HepG2 (cell line): ENCODE measurements around the gene PATL2. TPM values are rescaled to one million over a fixed set of nuclear protein-coding genes. Genes with fewer than 3 reads are reported as not detected.

Experiments used
- ATAC-seq: fragments of 200-7000 bp; cut with Tn5 transposase; 3 replicates; pipeline ENCODE4 v1.9.1; 2020; ENCODE audit warnings: mild to moderate bottlenecking, moderate library complexity
- BruUV-seq: library from RNA; stranded (reverse); fragments of 400-500 nt; replicated peaks from 2 replicates; lab custom pipeline; 2021; lab: Mats Ljungman, UMichigan
- CTCF ChIA-PET: fragments of 300-600 bp; formaldehyde crosslinking; extraction: SDS; loops from one replicate; lab custom pipeline; 2021; ENCODE audit warnings: low total read pairs, inconsistent platforms, low intra/inter-chr PET ratio; lab: Yijun Ruan, JAX
- POLR2A ChIA-PET: fragments of 350-600 bp; sonication (Branson Sonifier 250); formaldehyde crosslinking; loops from one replicate; lab custom pipeline; 2020; ENCODE audit warnings: antibody characterized with exemption, inconsistent platforms; lab: Yijun Ruan, JAX
- DNase-seq: peaks from one replicate; pipeline ENCODE4 v3.0.0-alpha.2; 2015; ENCODE audit warnings: low spot score
- FAIRE-seq: peaks from 3 replicates; lab custom pipeline; 2011; peaks lifted over from hg19 to GRCh38; lab: Jason Lieb, UNC
- H2AFZ ChIP-seq: one replicate; pipeline ENCODE4 v1.6.1; 2011; ENCODE audit warnings: low read length, inconsistent platforms
- H3K27ac ChIP-seq: fragments of 300-600 bp; 3 replicates; pipeline ENCODE4 v1.8.0; 2011; ENCODE audit warnings: mixed run types, mild to moderate bottlenecking, mixed read lengths, low read length, inconsistent platforms; ENCODE audit not compliant: insufficient read depth; ENCODE audit errors: extremely low read length
- H3K27me3 ChIP-seq, 2 experiments: fragments of 200-600 bp in 1 of 2; 2 replicates in 1 of 2; 3 replicates in 1 of 2; pipeline versions ENCODE4 v1.6.0 to v1.8.0; 2011; ENCODE audit warnings: low read length in 2 of 2, mild to moderate bottlenecking in 2 of 2, moderate library complexity in 2 of 2, inconsistent platforms in 1 of 2; ENCODE audit not compliant: insufficient read depth in 2 of 2, control insufficient read depth in 1 of 2
- H3K36me3 ChIP-seq, 2 experiments: fragments of 200-600 bp in 1 of 2; replicated peaks in 1 of 2; 2 replicates in 1 of 2; 3 replicates in 1 of 2; pipeline versions ENCODE4 v1.5.1 to v1.8.0; 2011; ENCODE audit warnings: low read length in 2 of 2, inconsistent platforms in 1 of 2; ENCODE audit not compliant: insufficient read depth in 2 of 2, control insufficient read depth in 1 of 2
- H3K4me1 ChIP-seq: 2 replicates; pipeline ENCODE4 v1.5.1; 2012; ENCODE audit warnings: low read length, inconsistent platforms; ENCODE audit not compliant: insufficient read depth
- H3K4me2 ChIP-seq: 2 replicates; pipeline ENCODE4 v1.6.0; 2011; ENCODE audit warnings: low read depth, low read length, inconsistent platforms
- H3K4me3 ChIP-seq, 3 experiments: fragments of 200-600 bp in 1 of 3; sonication (generic), shearing (Covaris generic) in 1 of 3; replicated peaks in 1 of 3; 2 replicates each; pipeline ENCODE4 v1.5.1; 2011 to 2016; ENCODE audit warnings: low read length in 3 of 3, inconsistent platforms in 2 of 3, low read depth in 2 of 3, mild to moderate bottlenecking in 2 of 3, control low read depth in 1 of 3, mixed read lengths in 1 of 3; ENCODE audit not compliant: insufficient read depth in 1 of 3
- H3K79me2 ChIP-seq: one replicate; pipeline ENCODE4 v1.6.1; 2011; ENCODE audit warnings: low read length, inconsistent platforms; ENCODE audit not compliant: insufficient read depth
- H3K9ac ChIP-seq: 2 replicates; pipeline ENCODE4 v1.6.0; 2011; ENCODE audit warnings: mild to moderate bottlenecking, low read depth, low read length, inconsistent platforms; ENCODE audit not compliant: insufficient read depth
- H3K9me3 ChIP-seq: 2 replicates; pipeline ENCODE4 v1.5.1; 2012; ENCODE audit warnings: mild to moderate bottlenecking, low read length
- H4K20me1 ChIP-seq: 2 replicates; pipeline ENCODE4 v1.6.0; 2011; ENCODE audit warnings: inconsistent platforms, mild to moderate bottlenecking, low read length, moderate library complexity; ENCODE audit not compliant: insufficient read depth
- ARNTL ChIP-seq: sonication (generic); formaldehyde crosslinking; IDR thresholded peaks from 2 replicates; pipeline ENCODE4 v1.4.0; 2020; ENCODE audit warnings: mild to moderate bottlenecking, missing genetic modification reagents
- HIVEP1 ChIP-seq: sonication (generic); formaldehyde crosslinking; IDR thresholded peaks from 2 replicates; pipeline ENCODE4 v1.4.0; 2020; ENCODE audit warnings: mild to moderate bottlenecking, missing genetic modification reagents
- HNRNPL ChIP-seq: fragments of 200-400 bp; formaldehyde crosslinking; IDR thresholded peaks from 2 replicates; pipeline ENCODE4 v1.6.1; 2017; ENCODE audit warnings: mild to moderate bottlenecking, low read depth, low read length
- KLF15 ChIP-seq: sonication (generic); formaldehyde crosslinking; IDR thresholded peaks from 2 replicates; pipeline ENCODE4 v1.8.1; 2023; ENCODE audit warnings: borderline replicate concordance, mild to moderate bottlenecking, inconsistent platforms, missing genetic modification reagents, mixed read lengths
- NR1H2 ChIP-seq: sonication (generic); formaldehyde crosslinking; IDR thresholded peaks from 2 replicates; pipeline ENCODE4 v1.8.1; 2022; ENCODE audit warnings: low read depth, missing genetic modification reagents, borderline replicate concordance
- REL ChIP-seq: sonication (generic); formaldehyde crosslinking; conservative IDR thresholded peaks from 2 replicates; pipeline ENCODE4 v1.8.0; 2022; ENCODE audit warnings: mild to moderate bottlenecking, missing genetic modification reagents, moderate library complexity
- SNAI1 ChIP-seq: sonication (generic); formaldehyde crosslinking; IDR thresholded peaks from 2 replicates; pipeline ENCODE4 v1.5.0; 2020; ENCODE audit warnings: mild to moderate bottlenecking, missing genetic modification reagents, borderline replicate concordance
- SNRNP70 ChIP-seq: fragments of 200-400 bp; formaldehyde crosslinking; IDR thresholded peaks from 2 replicates; pipeline ENCODE4 v1.6.1; 2017; ENCODE audit warnings: mild to moderate bottlenecking, low read depth, low read length, moderate library complexity
- XBP1 ChIP-seq: sonication (generic); formaldehyde crosslinking; IDR thresholded peaks from 2 replicates; pipeline ENCODE4 v1.5.0; 2020; ENCODE audit warnings: missing genetic modification reagents
- ZNF367 ChIP-seq: sonication (generic); formaldehyde crosslinking; IDR thresholded peaks from 2 replicates; pipeline ENCODE4 v1.4.0; 2020; ENCODE audit warnings: missing genetic modification reagents, borderline replicate concordance
- ZNF557 ChIP-seq: sonication (generic); formaldehyde crosslinking; IDR thresholded peaks from 2 replicates; pipeline ENCODE4 v1.4.0; 2020; ENCODE audit warnings: missing genetic modification reagents
- WGBS: methylation state at CpG from one replicate; pipeline ENCODE4 v1.1.6; 2017; ENCODE audit warnings: low lambda C conversion rate; 5-methylcytosine and 5-hydroxymethylcytosine counted together
- in situ Hi-C: cut with HindIII; loops from 2 replicates; pipeline ENCODE4 v1.10.0; 2017; ENCODE audit warnings: low pct_unique_long_range_greater_than_20kb; ENCODE audit not compliant: extremely low pct_ligation_motif_present
- intact Hi-C: fragments of 100-400 bp; cut with micrococcal nuclease; formaldehyde crosslinking; loops from one replicate; pipeline ENCODE4 v1.10.0; 2022; ENCODE audit not compliant: unreplicated experiment
- polyA plus RNA-seq, 8 experiments: library from polyadenylated mRNA; depleted of rRNA in 3 of 8; stranded (reverse) in 7 of 8; unstranded in 1 of 8; fragments of >200 nt; fragmentation: Illumina TruSeq in 4 of 8; extraction: Trizol in 4 of 8; gene quantifications; 2 replicates each; pipeline versions ENCODE4 v1.2.1 to v1.2.3, GENCODE V29; 2011 to 2016; ENCODE audit warnings: low read depth in 4 of 8, missing spikeins in 1 of 8, mixed read lengths in 1 of 8; ENCODE audit not compliant: insufficient read depth in 1 of 8
- total RNA-seq, 5 experiments: library from RNA; depleted of rRNA; stranded (reverse); fragments of >200 nt; fragmentation: Illumina TruSeq; extraction: Trizol; gene quantifications; 2 replicates each; pipeline ENCODE4 v1.2.3, GENCODE V29; 2016; ENCODE audit warnings: low read depth in 1 of 5
- TF ChIP-seq, protein P1 (sequence below): sonication (generic); formaldehyde crosslinking; IDR thresholded peaks from 2 replicates; pipeline ENCODE4 v1.4.0; 2020; ENCODE audit warnings: missing genetic modification reagents
- TF ChIP-seq, protein P2 (sequence below): IDR thresholded peaks from 2 replicates; pipeline ENCODE4 v1.6.1; 2016; ENCODE audit warnings: control low read depth

PATL2 gene
- total and polyA plus RNA-seq, 2 of the 13 experiments (the other 11 are each of a cell fraction or from before 2014, with no cell fraction given): 0.15 to 0.53 TPM

DNA sequence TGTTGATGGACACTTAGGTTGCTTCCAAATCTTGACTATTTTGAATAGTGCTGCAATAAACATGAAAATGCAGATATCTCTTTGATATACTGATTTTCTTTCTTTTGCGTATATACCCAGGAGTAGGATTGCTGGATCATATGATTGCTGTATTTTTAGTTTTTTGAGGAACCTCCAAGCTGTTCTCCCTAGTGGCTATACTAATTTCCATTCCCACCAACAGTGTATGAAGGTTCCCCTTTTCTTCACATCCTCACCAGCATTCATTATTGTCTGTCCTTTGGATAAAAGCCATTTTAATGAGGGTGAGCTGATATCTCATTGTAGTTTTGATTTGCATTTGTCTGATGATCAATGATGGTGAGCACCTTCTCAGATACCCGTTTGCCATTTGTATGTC is 12.5 kb downstream of the PATL2 start:
- FAIRE-seq: no peak
- intact Hi-C loops: no loop called here
- H3K9ac ChIP-seq: no peak overlapping the region
- H3K27ac ChIP-seq: no peak overlapping the region
- in situ Hi-C loops: no loop called here
- H3K79me2 ChIP-seq: no peaks in the 10 kb centered on the region
- no peaks in the 10 kb centered on the region for H3K9me3 ChIP-seq
- no peak for DNase-seq
- no peak overlapping the region for H2AFZ ChIP-seq
- no TSS peak for BruUV-seq
- no peak for ATAC-seq
- H3K4me3 ChIP-seq: no peak overlapping the region
- H3K36me3 ChIP-seq: no peaks in the 10 kb centered on the region
- TF ChIP-seq ZNF557 (CRISPR knock-in tag) (no peak), ZNF367 (no peak), XBP1 (CRISPR knock-in tag) (no peak), HIVEP1 (no peak), REL (no peak), KLF15 (no peak), SNAI1 (CRISPR knock-in tag) (no peak), SNRNP70 (no peak), ARNTL (CRISPR knock-in tag) (no peak), NR1H2 (CRISPR knock-in tag) (no peak), HNRNPL (no peak)
- TF ChIP-seq, protein P1, sequence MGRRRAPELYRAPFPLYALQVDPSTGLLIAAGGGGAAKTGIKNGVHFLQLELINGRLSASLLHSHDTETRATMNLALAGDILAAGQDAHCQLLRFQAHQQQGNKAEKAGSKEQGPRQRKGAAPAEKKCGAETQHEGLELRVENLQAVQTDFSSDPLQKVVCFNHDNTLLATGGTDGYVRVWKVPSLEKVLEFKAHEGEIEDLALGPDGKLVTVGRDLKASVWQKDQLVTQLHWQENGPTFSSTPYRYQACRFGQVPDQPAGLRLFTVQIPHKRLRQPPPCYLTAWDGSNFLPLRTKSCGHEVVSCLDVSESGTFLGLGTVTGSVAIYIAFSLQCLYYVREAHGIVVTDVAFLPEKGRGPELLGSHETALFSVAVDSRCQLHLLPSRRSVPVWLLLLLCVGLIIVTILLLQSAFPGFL: no peak
- TF ChIP-seq, protein P2, sequence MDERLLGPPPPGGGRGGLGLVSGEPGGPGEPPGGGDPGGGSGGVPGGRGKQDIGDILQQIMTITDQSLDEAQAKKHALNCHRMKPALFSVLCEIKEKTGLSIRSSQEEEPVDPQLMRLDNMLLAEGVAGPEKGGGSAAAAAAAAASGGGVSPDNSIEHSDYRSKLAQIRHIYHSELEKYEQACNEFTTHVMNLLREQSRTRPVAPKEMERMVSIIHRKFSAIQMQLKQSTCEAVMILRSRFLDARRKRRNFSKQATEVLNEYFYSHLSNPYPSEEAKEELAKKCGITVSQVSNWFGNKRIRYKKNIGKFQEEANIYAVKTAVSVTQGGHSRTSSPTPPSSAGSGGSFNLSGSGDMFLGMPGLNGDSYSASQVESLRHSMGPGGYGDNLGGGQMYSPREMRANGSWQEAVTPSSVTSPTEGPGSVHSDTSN (CRISPR knock-in tag): no peak
- WGBS: 53% methylated on average over 2 of the region's 2 CpGs
- no peaks in the 10 kb centered on the region for H4K20me1 ChIP-seq
- H3K27me3 ChIP-seq: no peaks in the 10 kb centered on the region; a peak in 1 of 5 replicates
- H3K4me1 ChIP-seq: no peaks in the 10 kb centered on the region
- CTCF ChIA-PET: no interaction called here
- H3K4me2 ChIP-seq: no peak overlapping the region
- POLR2A ChIA-PET: interaction anchor here (0.9 kb wide), 1 partner anchor 13 kb away, joined by 3 read pairs; the partner anchor contains the start of genes B2M and PATL2
